Body of pancreas (tissue), 4 donors: Measurements from ENCODE around the gene MED25. TPM values are rescaled to one million over a fixed set of nuclear protein-coding genes. Genes with fewer than 3 reads are reported as not detected.

Experiments
- ATAC-seq: fragments of 150-250 bp; one replicate; pipeline ENCODE4 v1.9.1; 2016
- DNase-seq, 4 donors: peaks; one replicate each; pipeline ENCODE4 v3.0.0-alpha.2; 2019
- H3K27ac ChIP-seq, 4 donors: fragments of 200-600 bp; sonication (generic); 1 replicate in 3 of 4; 2 replicates in 1 of 4; pipeline versions ENCODE4 v1.5.1 to v1.6.1; 2016 to 2019; ENCODE audit warnings: mild to moderate bottlenecking in 1 of 4, mixed read lengths in 1 of 4, moderate library complexity in 1 of 4
- H3K27me3 ChIP-seq, 2 donors: fragments of 200-600 bp; sonication (generic); one replicate each; pipeline ENCODE4 v1.6.0; 2016; ENCODE audit warnings: mild to moderate bottlenecking in 1 of 2
- H3K36me3 ChIP-seq, 2 donors: fragments of 200-600 bp; sonication (generic); replicated peaks in 1 of 2; 2 replicates each; pipeline ENCODE4 v1.5.1; 2016; ENCODE audit warnings: low read depth in 2 of 2; ENCODE audit not compliant: insufficient read depth in 1 of 2
- H3K4me1 ChIP-seq: fragments of 200-600 bp; sonication (generic); one replicate; pipeline ENCODE4 v1.6.0; 2016
- H3K4me3 ChIP-seq, 2 donors: fragments of 200-600 bp; sonication (generic); 1 replicate in 1 of 2; 2 replicates in 1 of 2; pipeline ENCODE4 v1.5.1; 2016 to 2019
- H3K9me3 ChIP-seq, 3 donors: fragments of 200-600 bp; sonication (generic); 1 replicate in 2 of 3; 2 replicates in 1 of 3; pipeline ENCODE4 v1.5.1; 2016
- POLR2A ChIP-seq, 3 donors: fragments of 450-650 bp; IDR thresholded peaks; one replicate each; pipeline ENCODE4 v1.6.1; 2016; ENCODE audit warnings: antibody characterized with exemption in 3 of 3, mild to moderate bottlenecking in 2 of 3
- WGBS, 2 donors: methylation state at CpG; one replicate each; pipeline ENCODE4 v1.1.5; 2017; 5-methylcytosine and 5-hydroxymethylcytosine counted together
- intact Hi-C: fragments of 100-400 bp; cut with DNase I; formaldehyde crosslinking; loops from one replicate; pipeline ENCODE4 v1.15.1; 2023
- total RNA-seq, 2 donors: library from RNA; depleted of rRNA; stranded (reverse); fragments of >200 nt; gene quantifications; one replicate each; pipeline ENCODE4 v1.1.0, GENCODE V29; 2016
- TF ChIP-seq, protein P1 (sequence below), 7 experiments: fragments of 450-650 bp in 4 of 7; fragments of 200-600 bp in 3 of 7; sonication (generic) in 3 of 7; IDR thresholded peaks; one replicate each; pipeline ENCODE4 v1.5.1; 2016 to 2019; ENCODE audit warnings: antibody characterized with exemption in 7 of 7

MED25 gene
- total RNA-seq, 2 donors from 2014 or later, result 15.8 to 16.9 TPM

- H3K9me3 ChIP-seq, result no peaks in the 10 kb centered on the region
- DNase-seq (no peak), ATAC-seq (no peak)
- intact Hi-C loops, result no loop called here
- H3K4me3 ChIP-seq, result no peak overlapping the region
- peaks cover 13 to 20% of the 10 kb centered on the region in 2 donors for H3K36me3 ChIP-seq
- no peaks in the 10 kb centered on the region for H3K27me3 ChIP-seq
- H3K27ac ChIP-seq, result no peak overlapping the region
- no peak for TF ChIP-seq POLR2A (IDR thresholded peaks at IDR 0.05)
- TF ChIP-seq, protein P1, sequence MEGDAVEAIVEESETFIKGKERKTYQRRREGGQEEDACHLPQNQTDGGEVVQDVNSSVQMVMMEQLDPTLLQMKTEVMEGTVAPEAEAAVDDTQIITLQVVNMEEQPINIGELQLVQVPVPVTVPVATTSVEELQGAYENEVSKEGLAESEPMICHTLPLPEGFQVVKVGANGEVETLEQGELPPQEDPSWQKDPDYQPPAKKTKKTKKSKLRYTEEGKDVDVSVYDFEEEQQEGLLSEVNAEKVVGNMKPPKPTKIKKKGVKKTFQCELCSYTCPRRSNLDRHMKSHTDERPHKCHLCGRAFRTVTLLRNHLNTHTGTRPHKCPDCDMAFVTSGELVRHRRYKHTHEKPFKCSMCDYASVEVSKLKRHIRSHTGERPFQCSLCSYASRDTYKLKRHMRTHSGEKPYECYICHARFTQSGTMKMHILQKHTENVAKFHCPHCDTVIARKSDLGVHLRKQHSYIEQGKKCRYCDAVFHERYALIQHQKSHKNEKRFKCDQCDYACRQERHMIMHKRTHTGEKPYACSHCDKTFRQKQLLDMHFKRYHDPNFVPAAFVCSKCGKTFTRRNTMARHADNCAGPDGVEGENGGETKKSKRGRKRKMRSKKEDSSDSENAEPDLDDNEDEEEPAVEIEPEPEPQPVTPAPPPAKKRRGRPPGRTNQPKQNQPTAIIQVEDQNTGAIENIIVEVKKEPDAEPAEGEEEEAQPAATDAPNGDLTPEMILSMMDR (IDR thresholded peaks at IDR 0.05), result no peak
- H3K4me1 ChIP-seq, result peaks cover 18% of the 10 kb centered on the region
- 93% methylated on average over 5 of the region's 5 CpGs; no CpG with 5 or more reads in 1 of the 2 donors for WGBS, 2 donors
These were observed 39.7 kb downstream of the MED25 start for GRCh38 chr19:49857838-49858087.

- H3K27ac ChIP-seq, result no peak overlapping the region
- peaks cover 13 to 20% of the 10 kb centered on the region in 2 donors for H3K36me3 ChIP-seq
- ATAC-seq (no peak), DNase-seq (no peak)
- H3K4me1 ChIP-seq, result peaks cover 12% of the 10 kb centered on the region
- H3K27me3 ChIP-seq, result no peaks in the 10 kb centered on the region
- no peak overlapping the region for H3K4me3 ChIP-seq
- 91 to 96% methylated on average over 18 to 37 of the region's 37 CpGs for WGBS, 2 donors
- intact Hi-C loops, result no loop called here
- H3K9me3 ChIP-seq, result no peaks in the 10 kb centered on the region
- TF ChIP-seq, protein P1 (IDR thresholded peaks at IDR 0.05), result no peak
- peak in 1 of 3 donors; percentile 5 for TF ChIP-seq POLR2A (IDR thresholded peaks at IDR 0.05)
These were observed 40.2 kb downstream of the MED25 start for GRCh38 chr19:49858088-49858985.

DNA sequence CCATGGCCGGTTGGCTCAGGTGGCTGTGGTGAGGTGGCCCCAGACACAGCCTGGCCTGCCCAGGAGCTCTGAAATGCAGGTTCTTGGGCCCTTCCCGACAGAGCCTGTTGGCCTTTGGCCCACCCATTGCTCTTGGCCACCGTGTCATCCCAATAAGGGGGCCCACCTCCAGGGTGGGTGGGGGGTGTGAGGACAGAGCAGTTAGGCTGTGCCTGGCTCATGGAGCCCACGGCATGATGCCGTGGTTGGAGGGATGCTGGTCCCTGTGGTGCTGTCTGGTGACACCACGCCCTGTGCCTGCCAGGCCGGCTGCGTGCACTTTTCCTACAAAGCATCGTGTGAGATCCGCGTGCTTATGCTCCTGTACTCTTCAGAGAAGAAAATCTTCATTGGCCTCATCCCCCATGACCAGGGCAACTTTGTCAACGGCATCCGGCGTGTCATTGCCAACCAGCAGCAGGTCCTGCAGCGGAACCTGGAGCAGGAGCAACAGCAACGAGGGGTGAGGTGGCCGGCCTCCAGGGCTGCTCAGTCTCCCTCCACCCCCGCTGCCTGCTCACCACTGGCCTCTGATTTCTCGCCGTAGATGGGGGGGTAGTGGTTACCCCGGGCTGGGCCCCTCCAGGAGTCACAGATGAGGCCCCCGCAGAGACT, 41.7 kb downstream of the MED25 start:
- H3K36me3 ChIP-seq, result peaks cover 17 to 20% of the 10 kb centered on the region in 2 donors
- 84 to 91% methylated on average over 14 to 20 of the region's 22 CpGs for WGBS, 2 donors
- H3K27me3 ChIP-seq, result no peaks in the 10 kb centered on the region

DNA sequence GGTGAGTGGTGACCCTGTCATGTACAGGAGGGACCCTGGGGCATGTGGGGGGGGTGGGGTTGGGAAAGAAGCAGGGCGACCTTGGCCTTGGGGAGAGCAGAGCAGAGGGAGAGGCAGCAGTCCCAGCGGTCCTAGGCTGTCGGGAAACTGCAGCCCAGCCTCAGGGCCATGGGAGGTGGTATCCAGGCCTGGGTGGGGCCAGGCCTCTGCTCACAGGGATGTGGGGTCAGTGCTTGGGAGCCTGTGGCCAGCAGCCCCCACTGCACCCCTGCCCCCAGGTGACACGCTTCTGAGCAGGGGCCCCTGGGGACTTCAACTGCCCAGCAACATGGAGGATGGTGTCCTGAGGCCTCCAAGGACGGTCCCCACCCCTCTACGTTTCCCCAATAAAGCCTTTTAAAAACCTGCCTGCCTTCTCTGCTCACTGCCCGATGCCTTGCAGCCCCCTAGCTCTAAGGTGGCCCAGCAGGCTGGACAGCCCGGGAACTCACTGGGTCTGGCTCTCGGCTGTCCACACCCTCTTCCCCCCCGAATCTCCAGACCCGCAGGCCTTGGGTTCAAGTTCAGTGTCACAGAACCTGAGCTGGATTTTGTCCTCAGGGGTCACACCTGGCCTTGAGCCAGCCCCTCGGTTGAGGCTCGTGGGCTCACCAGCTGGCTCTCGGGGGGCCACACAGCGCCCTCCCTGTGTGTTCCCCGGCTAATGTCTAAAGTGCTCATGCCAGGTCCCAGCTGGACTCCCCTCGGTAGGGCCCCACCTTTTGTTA, 42.4 kb downstream of the MED25 start:
- H3K27ac ChIP-seq, result peak overlapping the region in 1 of 4 donors; percentile 25
- no peaks in the 10 kb centered on the region for H3K9me3 ChIP-seq
- TF ChIP-seq, protein P1 (IDR thresholded peaks at IDR 0.05), result no peak
- TF ChIP-seq POLR2A (IDR thresholded peaks at IDR 0.05), result no peak
- DNase-seq, result no peak
- WGBS, 2 donors, result 72% methylated on average over 16 of the region's 17 CpGs
- intact Hi-C loops, result no loop called here
- no peak for ATAC-seq
- H3K4me1 ChIP-seq, result peaks cover 8% of the 10 kb centered on the region
- H3K27me3 ChIP-seq, result no peaks in the 10 kb centered on the region
- peaks cover 17 to 20% of the 10 kb centered on the region in 2 donors for H3K36me3 ChIP-seq
- no peak overlapping the region for H3K4me3 ChIP-seq

More for the DNA sequence above, 41.7 kb downstream of the MED25 start:
- TF ChIP-seq POLR2A (IDR thresholded peaks at IDR 0.05), result no peak
- TF ChIP-seq, protein P1 (IDR thresholded peaks at IDR 0.05), result no peak
- Histone ChIP-seq H3K9me3 (no peaks in the 10 kb centered on the region), H3K4me1 (peaks cover under 1% of the 10 kb centered on the region), H3K4me3 (no peak overlapping the region), H3K27ac (no peak overlapping the region)
- intact Hi-C loops, result no loop called here
- DNase-seq (no peak), ATAC-seq (no peak)
